Hepatocyte (in vitro differentiated cells): ENCODE data around the gene UPF2.

Experiments used
- CTCF ChIP-seq: fragments of 200-600 bp; sonication (generic); IDR thresholded peaks from 2 replicates; pipeline ENCODE4 v1.5.1; 2016; ENCODE audit warnings: antibody characterized with exemption, mild to moderate bottlenecking; ENCODE audit not compliant: poor library complexity
- EZH2 ChIP-seq: fragments of 200-600 bp; sonication (generic); IDR thresholded peaks from 2 replicates; pipeline ENCODE4 v1.6.1; 2016; ENCODE audit warnings: antibody characterized with exemption, mild to moderate bottlenecking, borderline replicate concordance
- EZH2phosphoT487 ChIP-seq: fragments of 200-600 bp; sonication (generic); IDR thresholded peaks from one replicate; pipeline ENCODE4 v1.6.1; 2018; ENCODE audit warnings: antibody characterized with exemption, mild to moderate bottlenecking, low read depth, moderate library complexity; ENCODE audit not compliant: unreplicated experiment, severe bottlenecking

- no peak for TF ChIP-seq CTCF
- no peak for TF ChIP-seq EZH2
- no peak for TF ChIP-seq EZH2phosphoT487
Observed at GRCh38 chr10:11884706-11885423, 157.7 kb downstream of the UPF2 start.
